ENCODE results near the gene GPC3. TPM values are rescaled to one million over a fixed set of nuclear protein-coding genes. Genes with fewer than 3 reads are reported as not detected.

GPC3 gene
- polyA plus RNA-seq, 3 donors = not detected

DNA sequence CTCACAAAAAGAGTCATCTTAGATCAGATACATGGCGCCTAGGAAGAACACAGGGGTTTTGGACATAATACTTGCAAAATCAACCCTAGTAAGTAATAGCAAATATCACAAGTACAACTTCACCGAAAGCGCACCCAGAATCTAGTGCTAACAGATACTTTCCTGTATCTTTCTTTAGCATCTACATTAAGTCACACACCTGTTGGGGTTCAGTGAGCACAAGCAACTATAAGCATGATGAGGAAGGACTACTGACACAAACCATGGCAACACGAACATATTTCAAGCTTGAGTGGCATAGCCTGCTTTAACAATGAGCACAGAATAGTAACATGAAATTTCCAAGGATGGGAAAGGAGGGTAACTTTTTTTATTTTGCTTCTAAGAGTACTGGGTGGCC, 116.1 kb downstream of the GPC3 start:
- TF ChIP-seq, protein P1, sequence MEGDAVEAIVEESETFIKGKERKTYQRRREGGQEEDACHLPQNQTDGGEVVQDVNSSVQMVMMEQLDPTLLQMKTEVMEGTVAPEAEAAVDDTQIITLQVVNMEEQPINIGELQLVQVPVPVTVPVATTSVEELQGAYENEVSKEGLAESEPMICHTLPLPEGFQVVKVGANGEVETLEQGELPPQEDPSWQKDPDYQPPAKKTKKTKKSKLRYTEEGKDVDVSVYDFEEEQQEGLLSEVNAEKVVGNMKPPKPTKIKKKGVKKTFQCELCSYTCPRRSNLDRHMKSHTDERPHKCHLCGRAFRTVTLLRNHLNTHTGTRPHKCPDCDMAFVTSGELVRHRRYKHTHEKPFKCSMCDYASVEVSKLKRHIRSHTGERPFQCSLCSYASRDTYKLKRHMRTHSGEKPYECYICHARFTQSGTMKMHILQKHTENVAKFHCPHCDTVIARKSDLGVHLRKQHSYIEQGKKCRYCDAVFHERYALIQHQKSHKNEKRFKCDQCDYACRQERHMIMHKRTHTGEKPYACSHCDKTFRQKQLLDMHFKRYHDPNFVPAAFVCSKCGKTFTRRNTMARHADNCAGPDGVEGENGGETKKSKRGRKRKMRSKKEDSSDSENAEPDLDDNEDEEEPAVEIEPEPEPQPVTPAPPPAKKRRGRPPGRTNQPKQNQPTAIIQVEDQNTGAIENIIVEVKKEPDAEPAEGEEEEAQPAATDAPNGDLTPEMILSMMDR (IDR thresholded peaks at IDR 0.05) = no peak
- Histone ChIP-seq H2AFZ (ENCODE audit: insufficient read depth, low read depth, low read length, poor library complexity, severe bottlenecking) (no peak overlapping the region), H3K4me2 (replicated peaks; ENCODE audit: extremely low read depth, low read length, poor library complexity, severe bottlenecking) (no peak overlapping the region), H3K4me1 (ENCODE audit: control insufficient read depth in 1 of 2, insufficient read depth in 2 of 2, low read length in 2 of 2) (no peaks in the 10 kb centered on the region), H3K9me3 (replicated peaks in 1 of 2; ENCODE audit: control insufficient read depth in 1 of 2, insufficient read depth in 1 of 2, low read length in 2 of 2) (no peaks in the 10 kb centered on the region), H4K20me1 (ENCODE audit: insufficient read depth, low read length) (no peaks in the 10 kb centered on the region), H3K79me2 (ENCODE audit: insufficient read depth, low read length) (no peaks in the 10 kb centered on the region), H3K4me3 (replicated peaks in 1 of 3; ENCODE audit: low read depth in 2 of 3, low read length in 3 of 3) (no peak overlapping the region), H3K36me3 (replicated peaks in 1 of 2; ENCODE audit: control insufficient read depth in 1 of 2, insufficient read depth in 2 of 2, low read length in 2 of 2) (no peaks in the 10 kb centered on the region), H3K27me3 (ENCODE audit: control insufficient read depth in 2 of 2, insufficient read depth in 2 of 2, low read length in 2 of 2) (peaks cover 0 to 1% of the 10 kb centered on the region in 2 donors), H3K27ac (ENCODE audit: low read depth in 1 of 2, low read length in 2 of 2) (no peak overlapping the region), H3K9ac (ENCODE audit: insufficient read depth, low read length, poor library complexity, severe bottlenecking) (no peak overlapping the region)
- no peak for DNase-seq
- no peak overlapping the region for H3K4me3 Mint-ChIP-seq
- peaks cover 0 to 5% (median 1%) of the 10 kb centered on the region in 3 donors for H3K27me3 Mint-ChIP-seq (ENCODE audit: low read depth in 3 of 3)
- intact Hi-C loops (cut with micrococcal nuclease) = no loop called here
- no peaks in the 10 kb centered on the region for H3K4me1 Mint-ChIP-seq
- WGBS (ENCODE audit: insufficient coverage) = 100% methylated on average over 2 of the region's 4 CpGs
- no peak overlapping the region for H3K27ac Mint-ChIP-seq
- H3K36me3 Mint-ChIP-seq = no peaks in the 10 kb centered on the region
- peaks cover 0 to 7% (median 2%) of the 10 kb centered on the region in 7 donors for H3K9me3 Mint-ChIP-seq

DNA sequence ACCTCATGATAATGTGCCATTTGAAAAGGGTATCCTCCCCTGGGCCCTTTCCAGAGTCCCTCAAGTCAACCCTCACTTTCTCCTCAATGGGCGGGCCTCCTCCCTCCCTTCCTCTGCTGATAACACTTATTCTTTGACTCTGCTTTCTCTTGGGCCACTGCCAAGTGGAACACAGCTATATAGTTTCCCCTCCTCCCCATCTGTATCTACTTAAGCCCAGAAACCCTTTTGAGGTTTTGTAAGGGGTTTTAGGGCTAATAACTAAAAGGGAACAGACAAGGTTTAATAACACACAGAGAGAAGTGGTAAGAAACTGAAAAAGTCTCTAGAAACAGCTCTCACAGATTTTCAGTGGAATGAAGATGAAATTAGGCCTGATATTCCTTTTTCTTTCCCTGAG, 116.7 kb downstream of the GPC3 start:
- Histone ChIP-seq H3K4me3 (replicated peaks in 1 of 3; ENCODE audit: low read depth in 2 of 3, low read length in 3 of 3) (no peak overlapping the region), H3K9ac (ENCODE audit: insufficient read depth, low read length, poor library complexity, severe bottlenecking) (no peak overlapping the region), H3K9me3 (replicated peaks in 1 of 2; ENCODE audit: control insufficient read depth in 1 of 2, insufficient read depth in 1 of 2, low read length in 2 of 2) (no peaks in the 10 kb centered on the region), H3K27ac (ENCODE audit: low read depth in 1 of 2, low read length in 2 of 2) (no peak overlapping the region), H2AFZ (ENCODE audit: insufficient read depth, low read depth, low read length, poor library complexity, severe bottlenecking) (no peak overlapping the region), H3K79me2 (ENCODE audit: insufficient read depth, low read length) (no peaks in the 10 kb centered on the region), H3K27me3 (ENCODE audit: control insufficient read depth in 2 of 2, insufficient read depth in 2 of 2, low read length in 2 of 2) (peaks cover 0 to 4% of the 10 kb centered on the region in 2 donors), H3K4me2 (replicated peaks; ENCODE audit: extremely low read depth, low read length, poor library complexity, severe bottlenecking) (no peak overlapping the region), H3K36me3 (replicated peaks in 1 of 2; ENCODE audit: control insufficient read depth in 1 of 2, insufficient read depth in 2 of 2, low read length in 2 of 2) (no peaks in the 10 kb centered on the region), H4K20me1 (ENCODE audit: insufficient read depth, low read length) (no peaks in the 10 kb centered on the region), H3K4me1 (ENCODE audit: control insufficient read depth in 1 of 2, insufficient read depth in 2 of 2, low read length in 2 of 2) (no peaks in the 10 kb centered on the region)
- Mint-ChIP-seq H3K9me3 (peaks cover 0 to 7% (median 5%) of the 10 kb centered on the region in 7 donors), H3K36me3 (no peaks in the 10 kb centered on the region), H3K4me1 (no peaks in the 10 kb centered on the region), H3K27me3 (ENCODE audit: low read depth in 3 of 3) (peaks cover 0 to 5% (median 3%) of the 10 kb centered on the region in 3 donors), H3K4me3 (no peak overlapping the region), H3K27ac (no peak overlapping the region)
- TF ChIP-seq, protein P1 (IDR thresholded peaks at IDR 0.05) = no peak
- intact Hi-C loops (cut with micrococcal nuclease) = no loop called here
- DNase-seq = no peak
- WGBS (ENCODE audit: insufficient coverage) = no CpG with 5 or more reads among the region's 1 CpG
